Skin of body (tissue), 2 donors: ENCODE measurements around the gene HMGCS2. TPM values are rescaled to one million over a fixed set of nuclear protein-coding genes. Genes with fewer than 3 reads are reported as not detected.

ENCODE experiments used
- DNase-seq: peaks from one replicate; lab custom pipeline; 2025; lab: John Stamatoyannopoulos, UW
- total RNA-seq: library from RNA; depleted of rRNA; stranded (reverse); fragments of >200 nt; gene quantifications from one replicate; pipeline ENCODE4 v1.2.3, GENCODE V29; 2014

Gene HMGCS2
- total RNA-seq = 0.89 TPM

DNA sequence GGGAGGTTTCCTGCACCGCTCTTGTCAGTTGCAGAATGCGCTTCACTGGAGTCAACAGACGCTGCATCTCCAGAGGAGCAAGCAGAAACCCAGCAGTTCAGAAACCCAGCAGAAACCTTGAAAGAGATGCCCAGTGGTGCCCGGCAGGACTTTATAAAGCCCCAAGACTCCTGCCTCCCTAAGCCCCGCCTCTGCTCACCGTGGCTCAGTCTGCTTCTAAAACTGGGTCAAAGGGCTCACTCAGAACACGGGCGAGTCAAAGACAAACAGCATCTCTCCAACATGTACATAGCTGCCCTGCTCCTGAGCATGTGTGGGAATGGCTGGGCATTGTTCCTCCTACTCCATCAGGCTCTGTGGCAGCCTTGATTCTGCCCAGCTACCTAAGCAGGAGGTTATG is at the start of gene HMGCS2:
HMGCS2 (minus strand) TSS at position 128 of the 400 bp plus-strand sequence; CDS start at position 67, 61 bp downstream.
- no peak for DNase-seq

DNA sequence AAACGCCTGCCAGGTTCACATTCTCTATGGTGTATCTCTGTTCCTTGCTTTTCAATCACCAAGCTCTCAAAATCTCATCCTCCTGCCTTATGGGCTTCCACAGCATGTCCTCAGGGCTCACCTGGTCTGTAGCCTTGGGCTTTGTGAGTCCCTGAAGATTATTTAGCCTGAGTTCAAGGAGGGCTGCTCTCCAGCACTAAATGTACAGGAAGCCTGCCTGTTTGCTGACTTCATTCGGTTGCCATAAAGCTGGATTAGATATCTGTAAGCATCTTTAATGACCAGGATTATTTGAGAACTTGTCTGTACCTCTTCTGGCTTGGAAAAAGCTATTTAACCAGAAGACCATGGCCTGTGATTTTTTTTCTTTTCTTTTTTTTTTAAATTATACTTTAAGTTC is 49.5 kb upstream of the HMGCS2 start:
- DNase-seq = no peak

DNA sequence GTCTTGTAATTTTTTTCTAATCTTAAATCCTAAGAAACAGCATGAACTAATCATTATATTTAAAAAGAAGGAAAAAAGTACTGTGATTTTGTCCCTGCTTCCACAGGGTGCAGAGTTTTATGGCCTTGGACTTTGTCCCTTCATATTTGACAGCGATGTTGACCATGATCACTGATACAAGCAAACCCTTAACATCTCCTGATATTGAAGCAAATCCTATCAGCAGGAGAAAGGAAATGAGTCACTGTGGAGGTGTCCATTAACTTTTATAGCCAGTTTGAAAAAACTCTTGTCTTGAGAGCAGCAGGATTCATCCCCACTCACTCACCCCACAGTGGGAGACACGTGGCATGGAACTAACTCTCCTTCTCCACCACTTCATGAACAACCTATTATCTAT is 47.7 kb upstream of the HMGCS2 start:
- no peak for DNase-seq

DNA sequence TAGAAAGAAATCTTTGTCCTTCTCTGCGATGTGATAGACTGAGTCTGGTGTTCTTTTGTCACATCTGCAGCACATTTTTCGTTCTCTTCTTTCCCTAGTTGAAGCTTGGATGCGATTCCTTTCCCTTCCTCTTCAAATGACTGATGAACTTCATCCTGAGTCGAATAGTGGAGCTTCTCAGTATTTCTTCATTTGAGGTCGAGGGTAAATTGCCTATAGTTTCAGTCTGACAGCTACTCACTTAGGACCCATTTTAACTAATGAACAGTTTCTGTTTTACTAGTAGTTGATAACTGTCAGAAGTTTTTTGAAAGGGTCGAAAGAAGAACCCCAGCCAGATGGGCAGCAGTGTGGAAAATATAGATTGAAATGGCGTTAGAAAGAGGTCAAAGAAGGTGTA is 47.2 kb upstream of the HMGCS2 start:
- no peak for DNase-seq

DNA sequence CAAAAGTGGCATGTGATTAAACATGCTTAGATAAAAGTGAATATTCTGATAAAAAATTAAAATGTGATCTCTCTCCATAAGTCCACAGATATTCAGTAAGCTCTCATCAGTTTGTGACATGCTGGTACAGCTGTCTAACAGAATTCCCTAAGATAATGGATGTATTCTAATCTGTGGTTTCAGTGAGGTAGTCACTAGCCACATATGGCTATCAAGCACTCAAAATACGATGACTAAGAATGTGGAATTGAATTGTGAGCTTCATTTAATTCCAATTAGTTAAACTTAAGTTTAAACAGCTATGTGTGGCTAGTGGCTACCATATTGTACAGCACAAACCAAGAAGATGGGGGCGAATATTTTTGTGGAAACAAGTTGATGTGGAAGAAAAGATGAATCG is 46.7 kb upstream of the HMGCS2 start:
- DNase-seq = no peak

DNA sequence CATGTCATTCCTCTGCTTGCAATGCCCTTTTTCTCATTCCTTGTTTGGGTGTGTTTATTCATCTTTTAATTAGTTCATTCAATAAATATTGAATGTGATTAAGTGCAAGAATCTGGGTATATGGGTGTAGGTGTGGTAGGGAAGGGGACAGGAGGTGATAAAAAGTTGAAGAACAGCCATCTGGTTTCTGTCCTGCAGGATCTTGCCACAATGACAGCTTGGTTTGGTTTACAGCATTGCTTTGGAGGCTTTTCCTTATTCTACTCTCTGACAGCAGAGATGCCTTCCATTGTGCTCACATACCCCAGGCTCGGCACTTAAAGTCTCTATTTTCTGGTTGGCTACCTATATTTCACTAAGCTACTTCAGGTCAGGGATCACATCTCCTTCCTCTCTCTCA is 45.6 kb upstream of the HMGCS2 start:
- DNase-seq = no peak

DNA sequence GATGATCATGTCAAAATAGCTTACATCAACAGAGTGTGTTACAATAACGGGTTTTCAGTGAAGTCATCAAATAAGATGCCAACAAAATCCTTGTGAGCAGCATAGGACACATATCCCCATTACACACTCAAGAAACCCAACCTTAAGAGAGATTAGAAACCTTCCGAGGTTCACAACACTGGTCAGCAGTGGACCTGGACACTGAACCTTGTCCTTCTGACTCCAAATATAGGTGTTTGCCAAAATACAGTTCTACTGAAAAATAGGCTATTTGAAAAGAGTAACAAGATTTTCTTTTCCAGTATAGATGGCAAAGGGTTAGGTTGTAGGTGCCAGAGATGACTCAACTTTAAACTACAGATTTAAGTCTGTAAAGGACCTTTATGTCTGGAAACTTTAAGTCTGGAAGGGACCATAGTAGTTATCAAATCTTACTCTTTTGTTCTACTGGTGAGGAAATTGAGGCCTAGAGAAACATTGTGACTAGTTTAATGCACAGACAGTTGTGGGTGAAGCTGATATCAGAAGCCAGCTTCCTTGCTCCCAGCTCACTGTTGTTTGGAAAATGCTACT is 43.4 kb upstream of the HMGCS2 start:
- no peak for DNase-seq

DNA sequence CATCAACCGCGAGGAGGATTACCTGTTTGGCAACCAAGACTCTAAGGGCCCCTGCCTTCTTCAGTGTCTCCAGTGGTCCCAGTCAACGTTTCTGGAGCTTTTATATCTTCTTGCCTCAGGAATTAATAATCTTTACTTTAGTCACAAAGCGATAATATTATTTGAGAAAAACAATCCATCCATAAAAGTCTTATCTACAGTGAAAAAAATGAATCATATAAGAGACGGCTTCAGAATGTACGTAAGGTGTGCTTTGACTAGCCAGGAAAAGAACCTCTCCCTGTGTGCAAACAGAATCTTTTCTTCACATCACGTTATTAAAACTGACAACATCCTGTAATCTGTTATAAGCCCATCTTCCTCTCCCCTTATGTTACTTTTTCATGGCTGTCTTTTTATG is 42.7 kb upstream of the HMGCS2 start, which contains the start of gene REG4:
REG4 (minus strand) TSS at position 74 of the 400 bp plus-strand sequence. CDS start 2,691 bp downstream, outside the sequence.
- DNase-seq = no peak

DNA sequence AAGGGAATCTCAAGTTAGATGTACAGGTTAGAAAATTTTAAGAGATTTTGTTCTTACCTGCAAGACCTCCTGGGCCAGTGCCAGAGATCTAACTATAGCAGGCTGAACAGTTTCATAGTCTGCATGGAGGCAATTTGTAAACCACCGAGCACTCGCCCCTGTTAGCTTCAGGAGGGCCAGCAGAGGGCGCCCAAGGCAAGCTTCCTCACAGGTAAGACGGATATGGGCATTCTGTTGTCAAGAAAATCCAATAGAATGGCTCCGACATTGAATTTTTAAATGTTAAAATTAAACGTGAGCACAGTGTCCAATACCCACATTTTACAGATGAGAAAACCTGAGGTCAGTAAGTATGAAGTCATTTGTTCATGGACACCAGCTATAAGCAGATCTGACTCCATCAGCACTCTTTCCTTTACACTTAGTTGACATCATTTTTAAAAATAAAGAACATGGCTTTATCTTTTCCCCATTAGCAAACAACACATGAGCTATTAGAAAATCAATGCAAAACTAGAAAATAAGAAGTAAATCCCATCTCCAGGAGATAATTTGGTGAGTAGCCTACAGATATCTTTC is 40.4 kb upstream of the HMGCS2 start:
- peak; percentile 18 for DNase-seq

DNA sequence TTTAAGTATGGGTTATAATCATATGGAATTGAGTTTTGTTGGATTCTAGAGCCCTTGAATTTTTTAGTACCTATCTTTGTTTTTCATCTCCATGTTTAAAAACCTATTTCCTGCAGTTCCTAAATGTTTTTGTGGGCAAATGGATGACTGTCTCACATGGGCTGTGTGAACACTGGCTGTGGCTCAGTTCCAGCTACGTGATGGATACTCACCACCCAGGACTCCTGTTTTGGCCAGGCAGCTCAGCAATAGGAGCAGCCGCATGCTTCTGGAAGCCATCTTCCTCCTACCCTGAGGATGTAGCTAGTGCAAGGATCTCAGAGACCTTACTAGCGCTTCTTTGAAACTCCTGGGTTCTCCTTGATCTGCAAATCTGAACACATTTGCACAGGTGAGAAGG is 39.8 kb upstream of the HMGCS2 start:
- DNase-seq = no peak

DNA sequence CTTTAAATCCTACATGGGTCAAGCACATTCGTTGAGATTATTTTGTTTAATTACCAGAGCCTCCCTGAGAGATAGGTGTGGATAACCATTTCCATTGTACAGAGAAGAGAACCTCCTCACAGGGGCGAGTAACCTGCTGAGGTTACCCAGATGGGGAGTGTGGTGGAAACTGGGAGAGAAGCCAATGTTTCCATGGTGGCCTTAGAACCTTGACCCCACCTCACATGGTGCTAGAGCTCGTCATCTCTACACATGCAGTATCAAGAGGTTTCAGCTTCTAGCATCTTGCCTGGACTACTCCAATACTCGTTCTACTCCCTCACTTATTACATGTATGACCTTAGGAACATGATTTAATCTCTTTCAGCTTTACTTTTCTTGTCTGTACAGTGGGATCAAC is 37.8 kb upstream of the HMGCS2 start:
- DNase-seq = no peak

DNA sequence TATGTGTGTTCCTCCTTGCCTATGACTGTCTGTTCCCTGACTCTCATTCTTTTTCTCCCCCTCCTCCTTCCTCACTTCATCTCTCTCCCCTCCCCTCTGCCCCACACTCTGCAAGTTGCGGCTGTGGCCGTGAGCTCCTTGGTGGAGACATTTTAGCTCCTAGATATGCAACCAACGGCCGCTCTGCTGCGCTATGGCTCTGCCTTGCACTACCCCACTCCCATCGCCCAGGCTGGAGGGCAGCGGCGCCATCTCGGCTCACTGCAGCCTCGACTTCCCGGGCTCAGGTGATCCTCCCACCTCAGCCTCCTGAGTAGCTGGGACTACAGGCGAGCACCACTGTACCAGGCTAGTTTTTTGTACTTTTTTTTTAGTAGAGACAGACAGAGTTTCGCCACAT is 37.0 kb upstream of the HMGCS2 start:
- DNase-seq = no peak

DNA sequence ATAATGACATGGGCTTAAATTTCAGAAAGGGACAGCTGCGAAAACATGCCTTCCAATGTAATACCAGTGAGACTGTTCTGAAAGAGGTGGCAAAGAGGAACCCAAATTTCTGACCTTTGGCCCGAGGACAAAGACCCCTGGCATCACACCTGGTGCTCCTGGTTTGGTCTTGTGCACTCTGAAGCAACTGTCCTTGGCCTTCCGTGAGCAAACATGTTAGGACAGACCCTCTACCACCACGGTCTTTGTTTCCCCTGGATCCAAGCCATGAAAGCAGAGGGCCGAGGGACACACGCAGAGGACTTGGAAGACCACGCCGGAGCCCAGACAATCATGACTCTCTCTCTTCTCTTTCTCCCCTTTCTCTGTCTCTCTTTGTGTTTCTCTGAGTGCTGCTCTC is 36.5 kb upstream of the HMGCS2 start:
- DNase-seq = no peak

DNA sequence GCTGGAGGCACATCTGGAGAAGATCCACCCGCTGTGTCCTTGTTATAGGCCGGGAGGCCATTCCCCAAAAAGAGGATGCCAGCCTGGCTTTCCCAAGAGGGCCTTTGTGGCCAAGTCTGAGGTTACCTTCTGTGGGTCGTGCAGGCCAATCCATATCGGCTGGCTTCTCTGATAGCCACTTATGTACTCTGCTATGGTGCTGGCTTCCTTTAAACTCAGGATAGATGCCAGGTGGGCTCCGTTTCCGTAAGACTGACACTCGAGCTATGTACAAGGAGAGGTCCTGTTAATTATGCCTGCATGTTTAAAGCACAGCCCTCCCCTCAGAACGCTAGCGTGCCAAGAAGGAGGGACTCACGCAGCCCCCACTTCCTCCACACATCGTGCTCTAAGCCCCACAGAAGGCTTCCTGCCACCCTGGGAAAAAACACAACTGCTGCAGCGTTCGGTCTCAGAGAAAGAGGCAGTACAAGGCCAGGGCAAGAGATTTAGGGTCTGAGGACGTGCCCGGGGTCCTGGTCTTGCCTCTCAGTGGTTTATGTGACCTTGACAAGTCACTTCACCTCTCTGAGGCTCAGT is 31.0 kb upstream of the HMGCS2 start:
- DNase-seq = no peak

DNA sequence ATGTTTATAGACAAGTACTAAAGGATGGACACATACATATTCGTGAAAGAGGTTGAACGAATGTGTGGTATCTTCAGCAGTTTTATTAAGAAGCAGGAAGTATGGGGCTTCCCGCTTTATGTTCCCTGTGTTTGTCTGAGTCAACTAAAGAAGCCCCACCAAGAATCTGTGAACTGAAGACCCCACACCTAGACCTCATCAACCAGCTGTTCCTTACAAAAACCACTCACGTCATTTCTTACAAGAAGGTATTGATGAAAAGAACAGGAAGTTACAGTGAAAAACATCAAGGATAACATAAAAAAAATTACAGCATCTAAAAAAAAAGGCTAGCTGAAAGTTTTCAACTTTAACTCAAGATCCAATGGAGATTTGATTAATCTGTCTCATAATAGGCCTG is 30.3 kb upstream of the HMGCS2 start:
- no peak for DNase-seq

DNA sequence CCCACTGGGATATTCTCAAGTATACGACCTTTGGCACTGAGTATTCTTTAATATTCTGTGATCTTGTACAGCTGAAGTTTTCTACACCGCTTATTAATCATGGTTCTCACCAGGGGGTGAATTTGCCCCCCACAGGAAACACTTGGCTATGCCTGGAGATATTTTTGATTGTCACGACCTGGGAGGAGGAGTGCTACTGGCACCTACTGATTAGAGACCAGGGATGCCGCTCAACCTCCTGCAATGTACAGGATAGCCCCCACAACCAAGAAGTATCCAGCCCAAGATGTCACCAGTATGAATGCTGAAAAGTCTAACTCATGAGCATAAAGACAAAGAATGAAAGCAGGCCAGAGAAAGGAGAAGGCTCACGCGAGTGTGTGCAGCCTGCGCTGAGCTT is 28.9 kb upstream of the HMGCS2 start:
- no peak for DNase-seq

DNA sequence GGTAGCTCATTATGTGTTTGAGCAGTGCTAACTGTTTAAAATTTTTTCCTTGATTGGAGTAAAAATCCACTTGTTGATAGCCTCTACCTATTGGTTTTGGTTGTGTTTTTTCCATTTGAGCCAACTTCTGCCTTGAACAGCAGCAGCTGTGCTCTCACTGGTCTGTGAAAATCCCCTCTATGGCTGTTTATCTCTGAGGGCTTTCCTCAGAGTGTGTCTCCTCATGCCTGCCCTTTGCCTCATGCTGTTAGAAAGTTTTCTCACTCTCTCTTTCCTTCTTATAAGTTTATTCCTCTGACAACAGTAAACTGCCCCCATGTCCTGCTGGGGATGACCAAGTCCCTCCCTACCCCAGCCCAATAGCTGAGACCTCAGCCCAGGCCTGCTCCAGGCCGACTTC is 28.5 kb upstream of the HMGCS2 start:
- DNase-seq = no peak

DNA sequence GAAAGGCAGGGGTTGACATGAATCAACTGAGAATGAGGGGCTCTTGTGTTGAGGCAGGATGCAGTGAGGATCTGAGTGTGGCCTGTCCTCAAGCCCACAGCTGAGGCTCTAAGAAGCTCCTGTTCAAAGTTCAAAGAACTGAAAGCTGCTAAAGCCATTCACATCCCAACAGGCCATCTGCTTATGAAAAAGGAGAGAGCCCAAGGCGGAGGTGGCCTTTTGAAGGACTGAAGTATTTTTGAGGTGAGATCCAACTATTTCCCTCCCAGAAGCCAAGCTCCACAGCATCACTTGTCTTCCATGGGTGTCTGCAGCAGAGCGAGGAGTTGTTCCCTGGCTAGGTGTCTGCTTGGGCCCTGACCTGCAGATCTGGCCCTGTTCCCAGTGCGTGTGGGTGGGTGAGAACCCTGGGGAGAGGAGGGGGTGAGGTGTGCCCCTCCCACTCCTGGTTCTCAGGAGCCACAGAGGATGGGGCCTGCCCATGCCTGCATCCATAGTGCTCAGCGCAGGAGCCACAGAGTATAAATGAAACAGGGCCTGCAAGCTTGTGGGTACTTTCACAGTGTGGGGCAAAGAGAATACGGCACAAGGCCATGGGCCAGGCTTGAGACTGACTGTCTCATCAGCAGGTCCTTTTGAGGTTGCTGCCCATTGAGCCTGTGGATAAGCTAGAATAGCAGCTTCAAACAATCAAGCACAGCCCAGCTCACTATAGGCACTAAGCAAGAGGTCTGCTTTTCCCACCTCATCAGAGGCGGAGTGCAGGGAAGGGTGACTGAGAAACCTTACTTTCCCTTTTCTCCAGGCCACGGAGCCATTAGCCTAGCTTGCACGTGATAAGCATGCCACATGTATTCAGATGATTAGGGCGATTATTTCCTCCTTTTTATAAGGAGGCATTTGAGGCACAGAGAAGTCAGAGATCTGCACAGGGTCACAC is 26.8 kb upstream of the HMGCS2 start:
- DNase-seq = no peak

DNA sequence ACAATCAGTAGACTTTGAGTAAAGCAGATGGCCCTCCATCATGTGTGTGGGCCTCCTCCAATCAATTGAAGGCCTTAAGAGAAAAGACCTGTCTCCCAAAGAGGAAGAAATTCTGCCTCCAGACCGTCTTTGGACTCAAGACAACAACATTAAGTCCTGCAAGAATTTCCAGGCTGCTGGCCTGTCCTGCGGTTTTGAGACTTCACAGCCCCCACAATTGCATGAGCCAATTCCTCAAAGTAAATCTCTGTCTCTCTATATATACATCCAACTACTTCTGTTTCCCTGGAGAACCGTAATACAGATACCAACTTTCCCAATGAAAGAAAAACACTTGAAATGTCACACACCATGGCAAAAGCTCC is 26.2 kb upstream of the HMGCS2 start:
- no peak for DNase-seq

DNA sequence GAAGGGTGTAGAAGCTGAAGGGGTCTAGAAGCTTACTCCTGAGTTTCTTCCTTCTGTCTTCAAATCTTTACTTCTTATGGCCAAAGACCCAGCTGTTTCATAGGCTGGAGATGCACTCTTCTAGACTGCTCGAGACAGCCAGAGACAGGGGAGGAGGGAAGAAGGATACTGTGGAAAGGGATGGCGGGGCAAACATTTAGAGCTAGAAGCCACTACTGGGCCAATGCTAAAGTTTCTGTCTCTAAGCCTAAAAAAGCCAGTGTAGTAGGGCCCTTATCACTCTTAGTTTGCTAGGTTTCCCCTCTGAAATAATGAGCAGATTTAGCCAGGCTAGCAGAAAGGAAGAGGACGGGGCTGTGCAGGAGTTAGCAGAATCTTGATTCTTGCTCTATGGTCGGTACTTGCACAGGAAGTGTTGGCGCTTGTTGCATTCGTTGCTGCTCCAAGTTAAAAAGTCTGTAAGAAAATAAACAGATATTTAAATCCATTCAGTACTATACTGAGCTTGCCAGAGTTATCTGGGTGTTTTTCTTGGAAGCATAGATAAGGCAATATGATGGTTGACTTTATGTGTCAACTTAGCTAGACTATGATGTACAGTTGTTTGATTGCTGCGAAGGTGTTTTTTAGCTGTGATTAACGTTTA is 25.6 kb upstream of the HMGCS2 start:
- no peak for DNase-seq

DNA sequence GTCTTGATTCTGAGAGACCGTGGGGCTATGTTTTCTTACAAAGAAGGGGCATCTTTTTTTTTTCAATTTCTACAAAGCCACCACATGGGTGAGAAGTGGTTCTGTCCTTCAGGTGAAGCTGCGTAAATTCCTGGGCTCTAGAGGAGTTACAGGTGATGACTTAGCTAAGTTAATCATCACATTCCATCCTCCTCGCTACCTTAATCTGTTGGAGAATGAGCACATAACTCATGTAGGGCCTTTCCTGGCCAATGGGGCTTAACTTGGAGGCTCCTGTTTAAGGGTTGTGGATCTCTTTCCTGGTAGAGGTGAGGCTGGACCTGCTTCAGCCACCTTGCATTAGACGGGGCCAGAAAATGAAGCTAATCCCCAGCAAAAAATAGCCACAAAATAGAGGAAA is 22.7 kb upstream of the HMGCS2 start:
- DNase-seq = no peak
